Neural progenitor cell (in vitro differentiated cells): ENCODE results near the gene ADAMTS20. TPM values are rescaled to one million over a fixed set of nuclear protein-coding genes. Genes with fewer than 3 reads are reported as not detected.

Source experiments
- DNase-seq: peaks from one replicate; pipeline ENCODE4 v3.0.0-alpha.2; 2016; ENCODE audit warnings: low spot score
- H2AFZ ChIP-seq: fragments of 200-600 bp; sonication (generic); replicated peaks from 2 replicates; pipeline ENCODE4 v1.6.1; 2016; ENCODE audit warnings: antibody characterized with exemption
- H3F3A ChIP-seq: fragments of 200-600 bp; sonication (generic); 2 replicates; pipeline ENCODE4 v1.6.1; 2016; ENCODE audit warnings: antibody characterized with exemption, low read depth
- H3K27ac ChIP-seq: fragments of 200-600 bp; sonication (generic); 2 replicates; pipeline ENCODE4 v1.5.1; 2016; ENCODE audit warnings: mild to moderate bottlenecking
- H3K27me3 ChIP-seq: fragments of 200-600 bp; sonication (generic); 2 replicates; pipeline ENCODE4 v1.6.1; 2016; ENCODE audit warnings: mild to moderate bottlenecking, moderate library complexity
- H3K36me3 ChIP-seq: fragments of 200-600 bp; sonication (generic); 2 replicates; pipeline ENCODE4 v1.5.1; 2016
- H3K4me1 ChIP-seq: fragments of 200-600 bp; sonication (generic); 2 replicates; pipeline ENCODE4 v1.6.1; 2016; ENCODE audit warnings: mixed run types
- H3K4me2 ChIP-seq: fragments of 200-600 bp; sonication (generic); 2 replicates; pipeline ENCODE4 v1.6.1; 2016
- H3K4me3 ChIP-seq: fragments of 200-600 bp; sonication (generic); 2 replicates; pipeline ENCODE4 v1.5.1; 2016
- H3K79me2 ChIP-seq: fragments of 200-600 bp; sonication (generic); 2 replicates; pipeline ENCODE4 v1.6.1; 2016; ENCODE audit warnings: low read depth
- H3K9ac ChIP-seq: fragments of 200-600 bp; sonication (generic); 2 replicates; pipeline ENCODE4 v1.6.1; 2016
- H3K9me3 ChIP-seq: fragments of 200-600 bp; sonication (generic); 2 replicates; pipeline ENCODE4 v1.5.1; 2016; ENCODE audit warnings: low read depth
- H4K20me1 ChIP-seq: fragments of 200-600 bp; sonication (generic); 2 replicates; pipeline ENCODE4 v1.6.1; 2016; ENCODE audit warnings: low read depth
- H3K27ac Mint-ChIP-seq: 3 replicates; pipeline ENCODE4 v1.8.0; 2021; ENCODE audit warnings: mixed read lengths
- H3K27me3 Mint-ChIP-seq: 2 replicates; pipeline ENCODE4 v1.8.0; 2022; ENCODE audit warnings: low read depth, mild to moderate bottlenecking, inconsistent platforms, moderate library complexity, mixed read lengths; ENCODE audit not compliant: insufficient read depth
- H3K36me3 Mint-ChIP-seq: 3 replicates; pipeline ENCODE4 v1.8.0; 2021; ENCODE audit warnings: mixed read lengths
- H3K4me1 Mint-ChIP-seq: 3 replicates; pipeline ENCODE4 v1.8.0; 2021; ENCODE audit warnings: mixed read lengths
- H3K4me3 Mint-ChIP-seq: 3 replicates; pipeline ENCODE4 v1.8.0; 2021; ENCODE audit warnings: mild to moderate bottlenecking, moderate library complexity, mixed read lengths
- H3K9me3 Mint-ChIP-seq: 3 replicates; pipeline ENCODE4 v1.8.0; 2020; ENCODE audit warnings: mixed read lengths
- CTCF ChIP-seq: fragments of 200-600 bp; sonication (generic); IDR thresholded peaks from 2 replicates; pipeline ENCODE4 v1.5.1; 2017; ENCODE audit warnings: antibody characterized with exemption, mild to moderate bottlenecking
- EZH2 ChIP-seq: fragments of 200-600 bp; sonication (generic); IDR thresholded peaks from 2 replicates; pipeline ENCODE4 v1.6.1; 2017; ENCODE audit warnings: antibody characterized with exemption, mild to moderate bottlenecking, moderate library complexity
- EZH2phosphoT487 ChIP-seq: fragments of 200-600 bp; sonication (generic); IDR thresholded peaks from 2 replicates; pipeline ENCODE4 v1.6.1; 2017; ENCODE audit warnings: antibody characterized with exemption
- total RNA-seq: library from RNA; depleted of rRNA; stranded (reverse); fragments of >200 nt; gene quantifications from 2 replicates; pipeline ENCODE4 v1.2.3, GENCODE V29; 2015; ENCODE audit warnings: low replicate concordance

Gene ADAMTS20
- total RNA-seq, 1 donor from 2014 or later, result 10.9 TPM

DNA sequence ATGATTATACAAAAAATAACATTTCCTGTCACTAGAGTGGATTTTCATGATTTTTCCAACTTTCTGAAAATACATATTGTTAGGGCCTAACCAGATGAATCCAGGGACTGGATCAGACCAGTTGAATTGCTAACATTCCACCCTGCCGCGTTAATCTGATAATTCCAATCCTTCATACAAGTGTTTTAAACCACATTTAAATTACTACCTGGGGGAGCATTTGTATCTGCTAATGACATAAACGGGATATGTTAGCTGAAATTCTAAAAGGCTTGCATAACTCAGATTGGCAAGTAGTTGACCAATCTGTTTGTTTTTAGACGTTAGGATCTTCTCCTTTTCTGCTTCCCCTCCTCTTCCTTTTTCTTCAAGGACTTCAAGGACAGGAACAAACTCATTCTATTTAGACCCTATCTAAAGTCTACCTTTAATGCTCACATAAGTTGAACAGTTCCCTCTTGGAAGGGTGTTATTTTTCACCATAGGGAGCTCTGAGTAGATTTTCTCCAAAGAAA lies 239.0 kb downstream of the ADAMTS20 start:
- Histone ChIP-seq H3K27me3 (no peaks in the 10 kb centered on the region), H3K9ac (no peak overlapping the region), H3F3A (no peaks in the 10 kb centered on the region), H3K79me2 (no peaks in the 10 kb centered on the region), H3K4me2 (no peak overlapping the region), H3K4me3 (no peak overlapping the region), H3K9me3 (no peaks in the 10 kb centered on the region), H3K27ac (no peak overlapping the region), H4K20me1 (no peaks in the 10 kb centered on the region), H2AFZ (no peak overlapping the region), H3K36me3 (no peaks in the 10 kb centered on the region), H3K4me1 (peaks cover 4% of the 10 kb centered on the region)
- Mint-ChIP-seq H3K36me3 (no peaks in the 10 kb centered on the region), H3K9me3 (no peaks in the 10 kb centered on the region), H3K4me1 (peaks cover 7% of the 10 kb centered on the region), H3K27me3 (no peaks in the 10 kb centered on the region), H3K4me3 (no peak overlapping the region), H3K27ac (no peak overlapping the region)
- DNase-seq, result no peak
- TF ChIP-seq EZH2phosphoT487 (no peak), EZH2 (no peak), CTCF (no peak)

GRCh38 chr12:43310596-43310995 lies 241.4 kb downstream of the ADAMTS20 start:
- no peak overlapping the region for H2AFZ ChIP-seq
- H3K4me3 Mint-ChIP-seq, result no peak overlapping the region
- H3K4me2 ChIP-seq, result no peak overlapping the region
- no peaks in the 10 kb centered on the region for H3K79me2 ChIP-seq
- no peak for DNase-seq
- peaks cover 4% of the 10 kb centered on the region for H3K4me1 ChIP-seq
- no peak overlapping the region for H3K4me3 ChIP-seq
- H3K9ac ChIP-seq, result no peak overlapping the region
- TF ChIP-seq EZH2 (no peak), CTCF (no peak), EZH2phosphoT487 (no peak)
- H3K27me3 ChIP-seq, result no peaks in the 10 kb centered on the region
- H3K9me3 Mint-ChIP-seq, result no peaks in the 10 kb centered on the region
- H3F3A ChIP-seq, result no peaks in the 10 kb centered on the region
- H3K27ac Mint-ChIP-seq, result no peak overlapping the region
- H3K36me3 Mint-ChIP-seq, result no peaks in the 10 kb centered on the region
- no peaks in the 10 kb centered on the region for H3K4me1 Mint-ChIP-seq
- H3K9me3 ChIP-seq, result no peaks in the 10 kb centered on the region
- H3K27ac ChIP-seq, result no peak overlapping the region
- H3K36me3 ChIP-seq, result no peaks in the 10 kb centered on the region
- H3K27me3 Mint-ChIP-seq, result no peaks in the 10 kb centered on the region
- H4K20me1 ChIP-seq, result no peaks in the 10 kb centered on the region

DNA sequence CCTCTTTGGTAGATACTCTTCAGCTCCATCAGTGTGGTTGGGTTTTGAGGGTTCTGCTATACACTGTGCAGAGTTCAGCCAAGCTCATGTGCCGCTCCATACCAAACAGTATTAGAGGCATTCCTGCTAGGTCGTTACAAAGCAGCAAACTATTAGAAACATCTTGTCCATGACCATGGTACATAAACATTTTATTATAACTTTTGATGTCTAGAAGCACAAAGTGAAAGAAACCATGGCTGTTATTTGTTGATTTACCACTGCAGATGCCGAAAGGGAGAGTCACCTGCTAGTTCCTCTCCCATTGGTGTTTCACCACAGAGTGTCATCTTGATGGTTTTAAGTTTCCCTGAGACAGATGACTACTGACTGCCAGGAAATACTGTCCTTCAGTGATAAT lies 242.0 kb downstream of the ADAMTS20 start:
- no peak for TF ChIP-seq EZH2phosphoT487
- TF ChIP-seq EZH2, result no peak
- no peak for TF ChIP-seq CTCF
- H3F3A ChIP-seq, result no peaks in the 10 kb centered on the region
- H3K4me1 Mint-ChIP-seq, result no peaks in the 10 kb centered on the region
- no peak overlapping the region for H2AFZ ChIP-seq
- no peak overlapping the region for H3K4me3 ChIP-seq
- DNase-seq, result no peak
- H3K36me3 ChIP-seq, result no peaks in the 10 kb centered on the region
- no peak overlapping the region for H3K9ac ChIP-seq
- no peak overlapping the region for H3K4me2 ChIP-seq
- H3K4me3 Mint-ChIP-seq, result no peak overlapping the region
- H3K9me3 ChIP-seq, result no peaks in the 10 kb centered on the region
- peaks cover 4% of the 10 kb centered on the region for H3K4me1 ChIP-seq
- no peaks in the 10 kb centered on the region for H3K79me2 ChIP-seq
- no peaks in the 10 kb centered on the region for H3K27me3 ChIP-seq
- no peak overlapping the region for H3K27ac ChIP-seq
- H4K20me1 ChIP-seq, result no peaks in the 10 kb centered on the region
- no peak overlapping the region for H3K27ac Mint-ChIP-seq
- no peaks in the 10 kb centered on the region for H3K9me3 Mint-ChIP-seq
- no peaks in the 10 kb centered on the region for H3K27me3 Mint-ChIP-seq
- H3K36me3 Mint-ChIP-seq, result no peaks in the 10 kb centered on the region
